HEK293 (cell line): ENCODE data around the gene GDPD3.
A peak's percentile ranks its signal among the peaks of the same experiment; 100 is the strongest.

Experiments
- BCL11A ChIP-seq: fragments of 450-650 bp; formaldehyde crosslinking; IDR thresholded peaks from 2 replicates; pipeline ENCODE4 v1.5.1; 2016; ENCODE audit warnings: low read depth, missing biosample characterization, missing genetic modification characterization
- HOXC10 ChIP-seq: sonication (generic); formaldehyde crosslinking; IDR thresholded peaks from 2 replicates; pipeline ENCODE4 v1.8.1; 2023; ENCODE audit warnings: mild to moderate bottlenecking, missing genetic modification reagents
- KLF17 ChIP-seq: fragments of 450-650 bp; formaldehyde crosslinking; IDR thresholded peaks from 2 replicates; pipeline ENCODE4 v1.5.1; 2016; ENCODE audit warnings: missing biosample characterization, missing genetic modification characterization
- MEIS1 ChIP-seq: sonication (generic); formaldehyde crosslinking; IDR thresholded peaks from 2 replicates; pipeline ENCODE4 v1.8.1; 2022; ENCODE audit warnings: missing genetic modification reagents, mild to moderate bottlenecking, borderline replicate concordance
- MYNN ChIP-seq: fragments of 450-650 bp; formaldehyde crosslinking; IDR thresholded peaks from 2 replicates; pipeline ENCODE4 v1.5.1; 2016; ENCODE audit warnings: missing biosample characterization, missing genetic modification characterization, borderline replicate concordance
- SALL2 ChIP-seq: fragments of 450-650 bp; formaldehyde crosslinking; IDR thresholded peaks from 2 replicates; pipeline ENCODE4 v1.5.0; 2017; ENCODE audit warnings: missing biosample characterization, mild to moderate bottlenecking, missing genetic modification characterization, borderline replicate concordance
- SCRT1 ChIP-seq: fragments of 450-650 bp; formaldehyde crosslinking; IDR thresholded peaks from 2 replicates; pipeline ENCODE4 v1.5.1; 2016; ENCODE audit warnings: missing biosample characterization, missing genetic modification characterization, borderline replicate concordance
- SCRT2 ChIP-seq: fragments of 450-650 bp; formaldehyde crosslinking; IDR thresholded peaks from 2 replicates; pipeline ENCODE4 v1.5.1; 2016; ENCODE audit warnings: missing biosample characterization, missing genetic modification characterization
- ZBTB10 ChIP-seq: fragments of 450-650 bp; formaldehyde crosslinking; IDR thresholded peaks from 2 replicates; pipeline ENCODE4 v1.5.1; 2016; ENCODE audit warnings: missing biosample characterization, missing genetic modification characterization
- ZFP3 ChIP-seq: fragments of 450-650 bp; formaldehyde crosslinking; IDR thresholded peaks from 2 replicates; pipeline ENCODE4 v1.5.1; 2016; ENCODE audit warnings: low read depth, missing biosample characterization, missing genetic modification characterization
- ZNF10 ChIP-seq: fragments of 450-650 bp; formaldehyde crosslinking; IDR thresholded peaks from 2 replicates; pipeline ENCODE4 v1.5.1; 2017; ENCODE audit warnings: missing biosample characterization, missing genetic modification characterization
- ZNF114 ChIP-seq: fragments of 450-650 bp; formaldehyde crosslinking; IDR thresholded peaks from 2 replicates; pipeline ENCODE4 v1.5.0; 2017; ENCODE audit warnings: missing biosample characterization, missing genetic modification characterization
- ZNF16 ChIP-seq: fragments of 450-650 bp; formaldehyde crosslinking; IDR thresholded peaks from 2 replicates; pipeline ENCODE4 v1.5.1; 2016; ENCODE audit warnings: low read depth, missing biosample characterization, missing genetic modification characterization
- ZNF184 ChIP-seq: fragments of 450-650 bp; IDR thresholded peaks from 2 replicates; pipeline ENCODE4 v1.5.1; 2018; ENCODE audit warnings: missing biosample characterization, mild to moderate bottlenecking, missing genetic modification characterization
- ZNF2 ChIP-seq: fragments of 450-650 bp; formaldehyde crosslinking; IDR thresholded peaks from 2 replicates; pipeline ENCODE4 v1.5.1; 2016; ENCODE audit warnings: missing biosample characterization, missing genetic modification characterization
- ZNF214 ChIP-seq: fragments of 450-650 bp; formaldehyde crosslinking; IDR thresholded peaks from 2 replicates; pipeline ENCODE4 v1.5.1; 2017; ENCODE audit warnings: missing biosample characterization, mild to moderate bottlenecking, missing genetic modification characterization, borderline replicate concordance
- ZNF302 ChIP-seq: fragments of 450-650 bp; formaldehyde crosslinking; IDR thresholded peaks from 2 replicates; pipeline ENCODE4 v1.5.1; 2016; ENCODE audit warnings: missing biosample characterization, missing genetic modification characterization, low read depth
- ZNF544 ChIP-seq: fragments of 450-650 bp; formaldehyde crosslinking; IDR thresholded peaks from 2 replicates; pipeline ENCODE4 v1.5.0; 2017; ENCODE audit warnings: missing biosample characterization, missing genetic modification characterization
- ZNF560 ChIP-seq: fragments of 450-650 bp; formaldehyde crosslinking; IDR thresholded peaks from 2 replicates; pipeline ENCODE4 v1.5.1; 2017; ENCODE audit warnings: missing biosample characterization, missing genetic modification characterization, borderline replicate concordance
- ZNF571 ChIP-seq: fragments of 450-650 bp; formaldehyde crosslinking; IDR thresholded peaks from 2 replicates; pipeline ENCODE4 v1.5.0; 2017; ENCODE audit warnings: missing biosample characterization, missing genetic modification characterization
- ZNF580 ChIP-seq: fragments of 450-650 bp; formaldehyde crosslinking; IDR thresholded peaks from 2 replicates; pipeline ENCODE4 v1.5.1; 2016; ENCODE audit warnings: missing biosample characterization, missing genetic modification characterization
- ZNF624 ChIP-seq: fragments of 450-650 bp; formaldehyde crosslinking; IDR thresholded peaks from 2 replicates; pipeline ENCODE4 v1.5.1; 2017; ENCODE audit warnings: missing biosample characterization, missing genetic modification characterization
- ZNF701 ChIP-seq: fragments of 450-650 bp; formaldehyde crosslinking; IDR thresholded peaks from 2 replicates; pipeline ENCODE4 v1.5.1; 2016; ENCODE audit warnings: missing biosample characterization, missing genetic modification characterization
- ZNF768 ChIP-seq: fragments of 450-650 bp; formaldehyde crosslinking; IDR thresholded peaks from 2 replicates; pipeline ENCODE4 v1.5.1; 2018; ENCODE audit warnings: missing biosample characterization, mild to moderate bottlenecking, missing genetic modification characterization
- ZNF837 ChIP-seq: fragments of 450-650 bp; formaldehyde crosslinking; IDR thresholded peaks from 2 replicates; pipeline ENCODE4 v1.5.1; 2016; ENCODE audit warnings: missing biosample characterization, missing genetic modification characterization
- ZNF843 ChIP-seq: fragments of 450-650 bp; formaldehyde crosslinking; IDR thresholded peaks from 2 replicates; pipeline ENCODE4 v1.5.1; 2016; ENCODE audit warnings: missing biosample characterization, missing genetic modification characterization
- ZSCAN4 ChIP-seq: fragments of 450-650 bp; formaldehyde crosslinking; IDR thresholded peaks from 2 replicates; pipeline ENCODE4 v1.5.1; 2017; ENCODE audit warnings: missing biosample characterization, missing genetic modification characterization
- ZSCAN5A ChIP-seq: fragments of 450-650 bp; formaldehyde crosslinking; IDR thresholded peaks from 2 replicates; pipeline ENCODE4 v1.5.1; 2016; ENCODE audit warnings: missing biosample characterization, missing genetic modification characterization
- TF ChIP-seq, protein P1 (sequence below): fragments of 450-650 bp; IDR thresholded peaks from 2 replicates; pipeline ENCODE4 v1.5.1; 2018; ENCODE audit warnings: missing biosample characterization, mild to moderate bottlenecking, missing genetic modification characterization
- TF ChIP-seq, protein P2 (sequence below): fragments of 450-650 bp; formaldehyde crosslinking; IDR thresholded peaks from 2 replicates; pipeline ENCODE4 v1.5.1; 2017; ENCODE audit warnings: missing biosample characterization, missing genetic modification characterization

Gene GDPD3

GRCh38 chr16:30112197-30113030 is 923 bp downstream of the GDPD3 start (continued):
- TF ChIP-seq ZBTB10 (tag by site-specific recombination) = no peak
- TF ChIP-seq SALL2 (tag by site-specific recombination) = no peak
- TF ChIP-seq ZNF580 (tag by site-specific recombination) = peak; percentile 92
- TF ChIP-seq ZNF624 (tag by site-specific recombination) = no peak
- no peak for TF ChIP-seq MEIS1 (CRISPR knock-in tag)
- 0 out of 2 replicates have a peak, but pooled peaks have one; percentile 42 for TF ChIP-seq KLF17
- no peak for TF ChIP-seq ZFP3 (tag by site-specific recombination)
- no peak for TF ChIP-seq ZNF837 (tag by site-specific recombination)
- TF ChIP-seq ZSCAN5A (tag by site-specific recombination) = peak; percentile 89
- no peak for TF ChIP-seq SCRT1 (tag by site-specific recombination)
- no peak for TF ChIP-seq ZNF10 (tag by site-specific recombination)
- TF ChIP-seq SCRT2 (tag by site-specific recombination) = no peak
- TF ChIP-seq ZNF843 (tag by site-specific recombination) = no peak
- TF ChIP-seq, protein P1, sequence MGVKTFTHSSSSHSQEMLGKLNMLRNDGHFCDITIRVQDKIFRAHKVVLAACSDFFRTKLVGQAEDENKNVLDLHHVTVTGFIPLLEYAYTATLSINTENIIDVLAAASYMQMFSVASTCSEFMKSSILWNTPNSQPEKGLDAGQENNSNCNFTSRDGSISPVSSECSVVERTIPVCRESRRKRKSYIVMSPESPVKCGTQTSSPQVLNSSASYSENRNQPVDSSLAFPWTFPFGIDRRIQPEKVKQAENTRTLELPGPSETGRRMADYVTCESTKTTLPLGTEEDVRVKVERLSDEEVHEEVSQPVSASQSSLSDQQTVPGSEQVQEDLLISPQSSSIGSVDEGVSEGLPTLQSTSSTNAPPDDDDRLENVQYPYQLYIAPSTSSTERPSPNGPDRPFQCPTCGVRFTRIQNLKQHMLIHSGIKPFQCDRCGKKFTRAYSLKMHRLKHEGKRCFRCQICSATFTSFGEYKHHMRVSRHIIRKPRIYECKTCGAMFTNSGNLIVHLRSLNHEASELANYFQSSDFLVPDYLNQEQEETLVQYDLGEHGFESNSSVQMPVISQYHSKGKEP = no peak
- TF ChIP-seq MYNN (tag by site-specific recombination) = no peak
- 0 out of 2 replicates have a peak, but pooled peaks have one; percentile 52 for TF ChIP-seq ZNF2 (tag by site-specific recombination)
- TF ChIP-seq ZNF560 (tag by site-specific recombination) = no peak
- no peak for TF ChIP-seq ZNF214 (tag by site-specific recombination)
- no peak for TF ChIP-seq ZNF768 (tag by site-specific recombination)
- TF ChIP-seq ZNF16 (tag by site-specific recombination) = no peak
- no peak for TF ChIP-seq ZNF701 (tag by site-specific recombination)
- no peak for TF ChIP-seq HOXC10 (CRISPR knock-in tag)
- no peak for TF ChIP-seq ZNF544 (tag by site-specific recombination)
- TF ChIP-seq ZSCAN4 = peak; percentile 40; the same call in 1 of the 2 replicates
- no peak for TF ChIP-seq BCL11A (tag by site-specific recombination)
- no peak for TF ChIP-seq ZNF114
- no peak for TF ChIP-seq ZNF571 (tag by site-specific recombination)
- TF ChIP-seq, protein P2, sequence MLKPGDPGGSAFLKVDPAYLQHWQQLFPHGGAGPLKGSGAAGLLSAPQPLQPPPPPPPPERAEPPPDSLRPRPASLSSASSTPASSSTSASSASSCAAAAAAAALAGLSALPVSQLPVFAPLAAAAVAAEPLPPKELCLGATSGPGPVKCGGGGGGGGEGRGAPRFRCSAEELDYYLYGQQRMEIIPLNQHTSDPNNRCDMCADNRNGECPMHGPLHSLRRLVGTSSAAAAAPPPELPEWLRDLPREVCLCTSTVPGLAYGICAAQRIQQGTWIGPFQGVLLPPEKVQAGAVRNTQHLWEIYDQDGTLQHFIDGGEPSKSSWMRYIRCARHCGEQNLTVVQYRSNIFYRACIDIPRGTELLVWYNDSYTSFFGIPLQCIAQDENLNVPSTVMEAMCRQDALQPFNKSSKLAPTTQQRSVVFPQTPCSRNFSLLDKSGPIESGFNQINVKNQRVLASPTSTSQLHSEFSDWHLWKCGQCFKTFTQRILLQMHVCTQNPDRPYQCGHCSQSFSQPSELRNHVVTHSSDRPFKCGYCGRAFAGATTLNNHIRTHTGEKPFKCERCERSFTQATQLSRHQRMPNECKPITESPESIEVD = no peak
- TF ChIP-seq ZNF184 (tag by site-specific recombination) = no peak
- TF ChIP-seq ZNF302 (tag by site-specific recombination) = no peak
